Fibroblast of skin of abdomen (primary cell): ENCODE results near the gene UCP2. TPM values are rescaled to one million over a fixed set of nuclear protein-coding genes. Genes with fewer than 3 reads are reported as not detected.

ENCODE experiments used
- DNase-seq: peaks from one replicate; pipeline ENCODE4 v3.0.0-alpha.2; 2013
- polyA plus RNA-seq, 2 experiments: library from polyadenylated mRNA; unstranded; fragments of 120-200 nt; gene quantifications; one replicate each; pipeline ENCODE4 v1.2.1, GENCODE V29; 2013; ENCODE audit not compliant: insufficient read length in 2 of 2

The UCP2 gene, protein sequence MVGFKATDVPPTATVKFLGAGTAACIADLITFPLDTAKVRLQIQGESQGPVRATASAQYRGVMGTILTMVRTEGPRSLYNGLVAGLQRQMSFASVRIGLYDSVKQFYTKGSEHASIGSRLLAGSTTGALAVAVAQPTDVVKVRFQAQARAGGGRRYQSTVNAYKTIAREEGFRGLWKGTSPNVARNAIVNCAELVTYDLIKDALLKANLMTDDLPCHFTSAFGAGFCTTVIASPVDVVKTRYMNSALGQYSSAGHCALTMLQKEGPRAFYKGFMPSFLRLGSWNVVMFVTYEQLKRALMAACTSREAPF
- 8.1 TPM for polyA plus RNA-seq (2013, experiment 1 of 2; ENCODE audit: insufficient read length)
- polyA plus RNA-seq (2013, experiment 2 of 2; ENCODE audit: insufficient read length): 9.1 TPM

DNA sequence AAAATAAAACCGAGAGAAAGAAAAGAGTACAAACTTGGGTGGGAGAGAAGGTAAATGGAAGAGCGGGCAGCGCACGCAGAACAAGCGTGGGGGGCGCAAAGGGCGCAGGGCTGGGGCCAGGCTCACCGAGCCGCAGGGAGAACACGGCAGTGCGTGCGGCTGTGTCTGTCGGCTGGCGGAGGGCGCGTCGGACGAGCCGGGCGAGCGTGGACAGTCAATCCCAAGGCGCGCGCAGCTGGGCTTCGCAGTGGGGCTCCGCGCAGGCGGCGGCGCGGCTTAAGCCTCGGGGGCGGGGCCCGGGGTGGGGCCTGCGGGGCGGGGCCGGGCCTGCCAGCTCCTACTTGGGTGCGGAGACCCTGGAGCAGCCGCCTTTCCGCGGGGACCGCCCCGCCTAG is at the start of gene UCP2:
UCP2 (minus strand) TSS at position 249 of the 395 bp plus-strand sequence. CDS start 4,465 bp downstream, outside the sequence.
- peak; percentile 61 for DNase-seq

DNA sequence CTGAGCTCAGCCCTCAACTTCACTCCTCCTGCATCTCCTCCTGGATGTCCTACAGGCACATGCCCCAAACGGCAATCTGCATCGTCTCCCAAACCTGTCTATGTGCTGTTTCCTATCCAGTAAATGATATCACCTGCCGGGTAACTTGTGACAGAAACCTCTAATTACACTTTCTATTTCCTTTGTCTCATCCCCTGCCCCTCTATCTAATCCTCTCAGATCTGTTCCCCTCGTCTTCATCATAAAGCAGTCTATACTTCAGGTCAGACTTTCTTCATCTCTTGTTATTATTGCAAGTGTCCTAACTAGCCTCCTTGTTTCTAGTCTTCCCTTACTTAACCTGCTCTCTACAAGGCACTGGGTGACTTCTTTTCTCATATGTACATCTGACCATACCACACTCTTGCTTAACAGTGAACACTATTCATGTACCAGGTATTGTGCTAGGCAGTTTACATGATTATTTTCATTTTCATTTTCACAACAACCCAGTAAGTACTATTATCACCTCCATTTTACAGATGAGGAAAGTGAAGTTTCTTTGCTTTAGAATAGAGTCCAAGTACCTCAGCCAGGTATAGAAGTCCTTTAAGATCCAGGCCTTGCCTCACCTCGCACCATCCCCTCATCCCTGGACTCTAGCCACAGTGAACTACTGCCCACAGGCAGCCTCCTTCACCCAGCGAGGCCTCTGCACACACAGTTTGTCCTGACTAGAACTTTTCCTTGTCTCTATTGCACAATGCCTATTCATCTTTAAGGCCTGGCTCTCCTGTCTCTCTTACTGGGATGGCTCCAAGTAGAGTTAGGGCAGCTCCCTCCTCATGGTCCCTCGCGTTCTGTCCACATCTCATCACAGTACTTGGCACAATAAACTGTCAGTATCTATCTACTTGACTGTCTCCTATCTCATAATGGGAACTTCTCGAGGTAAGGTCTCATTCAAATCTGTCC is 48.4 kb upstream of the UCP2 start:
- no peak for DNase-seq

DNA sequence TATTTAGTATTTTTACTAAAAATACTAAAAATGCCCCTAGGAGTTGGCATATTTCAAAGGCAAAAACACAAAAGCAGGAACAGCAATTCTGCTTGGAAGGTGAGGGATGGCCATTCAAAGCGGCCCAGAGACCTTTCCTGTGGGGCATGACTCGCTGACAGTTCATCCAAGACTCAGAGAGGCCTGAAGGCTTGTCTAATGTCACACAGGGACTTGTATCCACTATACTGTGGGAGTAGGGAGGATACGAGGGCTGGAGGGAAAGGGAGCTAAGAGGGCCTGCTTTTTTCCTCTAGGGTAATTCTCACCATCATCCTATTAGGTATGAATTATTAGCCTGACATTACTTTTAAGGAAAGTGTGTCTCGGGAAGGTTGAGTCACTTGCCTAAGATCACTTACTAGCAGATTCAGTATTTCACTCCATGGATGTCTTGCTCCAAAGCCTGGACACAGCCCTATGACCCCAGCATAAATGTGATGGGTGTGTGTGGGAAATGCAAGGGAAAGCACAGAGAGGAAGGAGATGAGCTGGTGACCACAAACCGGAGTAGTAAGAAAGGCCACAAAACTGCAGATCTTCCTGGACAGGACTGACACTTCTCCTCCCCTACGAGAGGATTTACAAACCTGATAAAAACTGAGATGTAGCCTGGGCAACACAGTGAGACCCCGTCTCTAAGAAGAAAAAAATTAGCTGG is 43.0 kb upstream of the UCP2 start:
- peak; percentile 8 for DNase-seq

DNA sequence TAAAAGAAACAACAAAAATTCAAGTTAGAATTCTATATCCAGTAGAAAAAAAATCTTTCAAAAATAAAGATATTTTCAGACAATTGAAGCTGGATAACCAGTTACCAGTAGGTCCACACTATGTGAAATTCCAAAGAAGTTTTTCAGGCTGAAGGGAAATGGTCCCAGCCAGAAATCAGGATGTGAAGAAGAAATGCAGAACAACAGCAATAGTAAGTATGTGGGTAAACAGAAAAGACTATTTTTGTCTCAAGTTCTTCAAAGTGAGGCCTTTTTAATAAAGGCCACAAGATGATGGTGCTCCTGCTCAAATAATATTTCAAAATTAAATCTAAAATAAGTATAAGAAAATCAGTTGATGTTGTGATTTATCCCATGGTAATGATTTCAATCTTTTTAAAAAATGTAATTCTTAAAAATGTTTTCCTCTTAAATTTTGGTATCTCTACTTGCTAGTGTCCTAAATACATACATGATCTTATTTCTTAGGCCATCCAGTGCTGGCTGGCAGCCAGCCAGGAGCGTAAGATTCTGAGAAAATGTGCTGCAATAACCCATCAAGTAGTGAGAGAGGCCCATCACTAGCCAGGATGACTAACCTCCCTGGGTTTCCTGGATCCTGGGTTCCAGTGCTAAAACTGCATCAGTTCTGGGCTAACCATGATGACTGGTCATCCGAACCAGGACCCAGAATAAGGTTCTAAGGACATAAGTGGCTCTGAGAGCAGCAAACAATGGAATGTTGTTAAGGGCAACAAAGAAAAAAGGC is 41.8 kb upstream of the UCP2 start:
- peak; percentile 83 for DNase-seq

DNA sequence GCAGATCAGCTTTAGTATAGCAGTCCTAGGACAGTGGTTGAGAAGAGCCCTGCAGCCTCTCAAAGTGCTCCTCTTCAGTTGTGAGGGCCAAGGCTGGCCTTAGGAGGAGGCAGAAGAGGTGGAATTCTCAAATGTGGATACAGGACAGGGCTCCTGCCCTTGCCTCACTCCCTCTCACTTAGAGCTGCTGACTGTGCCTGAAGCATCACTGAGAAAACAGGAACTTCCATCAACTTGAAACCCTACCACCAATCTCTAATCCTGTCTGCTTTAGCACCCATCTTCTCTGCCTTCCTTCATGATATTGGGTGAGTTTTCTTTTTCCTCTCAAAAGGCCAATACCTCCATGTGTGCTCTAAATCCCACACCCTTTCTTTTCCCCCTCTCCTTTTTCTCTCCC is 40.6 kb upstream of the UCP2 start:
- no peak for DNase-seq

DNA sequence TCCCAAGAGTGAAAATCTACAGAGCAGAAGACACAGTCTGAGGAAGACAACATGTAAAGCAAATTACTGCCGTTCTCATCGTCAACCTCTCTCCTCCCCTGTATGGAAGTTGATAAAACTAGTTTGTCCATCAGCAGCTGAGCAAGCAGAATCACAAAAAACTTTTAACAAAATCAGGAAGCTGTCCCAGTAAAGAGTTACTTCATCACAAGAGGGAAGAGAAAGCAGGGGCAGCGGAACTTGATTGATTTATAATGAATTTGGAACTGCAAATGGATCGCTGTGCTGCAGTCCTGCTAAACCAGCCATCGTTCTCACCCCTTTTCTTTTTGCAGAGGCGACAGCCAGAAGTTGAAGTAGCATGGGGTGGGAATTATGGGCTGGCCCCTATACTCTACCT is 39.9 kb upstream of the UCP2 start:
- DNase-seq: no peak

DNA sequence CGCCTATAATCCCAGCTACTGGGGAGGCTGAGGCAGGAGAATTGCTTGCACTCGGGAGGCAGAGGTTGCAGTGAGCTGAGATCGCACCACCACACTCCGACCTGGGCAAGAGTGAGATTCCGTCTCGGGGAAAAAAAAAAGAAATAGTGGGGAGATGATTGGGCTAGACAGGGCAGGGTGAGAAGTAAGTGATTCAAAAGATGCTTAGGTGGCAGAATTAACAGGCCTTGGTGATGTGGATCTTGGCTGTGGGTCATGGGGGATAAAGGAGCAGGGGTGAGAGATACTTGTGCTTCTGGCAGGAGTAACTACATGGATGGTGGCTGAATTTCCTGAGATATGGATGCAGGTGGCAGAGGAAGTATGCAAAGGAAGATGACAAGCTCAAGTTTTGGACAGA is 39.4 kb upstream of the UCP2 start:
- DNase-seq: no peak

DNA sequence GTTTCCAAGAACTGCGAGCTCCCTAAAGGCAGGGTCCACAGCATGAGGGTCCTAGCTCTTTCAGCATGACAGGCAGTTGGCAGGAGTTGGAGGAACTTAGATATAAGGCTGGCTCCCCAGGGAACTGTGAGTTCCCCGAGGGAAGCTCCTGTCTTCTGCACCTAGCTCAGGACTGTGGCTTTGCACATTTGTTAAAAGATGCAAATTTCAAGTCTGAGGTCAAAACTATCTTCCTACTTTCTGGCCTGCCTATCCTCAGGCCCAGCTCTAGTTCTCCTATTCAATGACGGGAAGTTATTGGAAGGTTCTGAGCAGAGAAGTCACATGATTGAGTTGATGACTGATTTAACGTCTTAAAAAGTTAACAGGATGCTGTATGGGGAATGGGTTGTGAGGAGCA is 37.9 kb upstream of the UCP2 start:
- DNase-seq: no peak

DNA sequence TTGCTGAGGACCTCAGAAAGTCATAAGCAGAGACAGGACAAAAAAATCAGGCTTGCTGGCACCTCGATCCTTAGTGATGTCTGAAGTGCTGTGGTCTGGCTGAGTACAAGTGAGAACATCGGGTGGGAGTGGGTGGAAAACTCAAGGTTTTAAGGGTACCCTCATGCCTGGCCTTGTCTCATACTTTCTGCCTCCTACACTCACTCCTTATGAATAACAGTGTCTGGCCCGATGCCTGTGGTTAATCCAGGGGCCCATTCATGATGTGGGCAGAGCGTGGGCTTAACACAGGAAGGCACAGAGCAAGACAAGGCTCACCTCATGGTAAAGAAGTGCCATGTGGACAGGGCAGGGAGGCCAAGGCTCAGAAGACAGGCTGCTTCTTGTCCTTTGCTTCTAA is 37.2 kb upstream of the UCP2 start:
- no peak for DNase-seq

DNA sequence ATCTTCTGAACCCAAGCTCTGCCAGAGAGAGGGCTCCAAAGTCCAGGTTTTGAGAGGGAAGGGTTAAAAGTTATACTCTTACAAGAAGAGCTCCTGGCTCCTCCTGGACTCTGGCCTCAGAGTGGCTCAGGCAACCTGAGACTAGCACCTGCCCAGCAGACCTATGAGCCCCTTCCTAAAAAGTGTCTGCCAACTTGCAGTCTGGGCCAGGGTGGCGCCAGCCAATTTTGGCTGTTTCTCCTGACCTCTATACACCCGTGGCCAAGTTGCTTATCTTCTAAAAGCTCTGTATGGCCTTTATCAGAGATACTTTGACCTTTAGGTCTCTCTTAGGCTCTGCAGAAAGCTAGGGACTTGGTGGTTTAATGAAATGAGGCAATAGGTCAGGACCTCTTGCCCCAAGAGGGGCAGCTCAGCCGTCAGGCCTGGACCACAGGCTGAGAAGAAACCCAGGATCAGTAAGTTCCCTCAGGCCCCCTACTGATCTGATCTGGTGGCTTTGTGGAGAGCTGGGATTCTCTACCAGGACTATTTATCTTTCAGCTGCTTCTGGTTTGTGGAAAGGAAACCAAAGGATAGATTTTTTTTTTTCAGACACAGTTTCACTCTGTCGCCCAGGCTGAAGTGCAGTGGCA is 36.6 kb upstream of the UCP2 start:
- DNase-seq: no peak

DNA sequence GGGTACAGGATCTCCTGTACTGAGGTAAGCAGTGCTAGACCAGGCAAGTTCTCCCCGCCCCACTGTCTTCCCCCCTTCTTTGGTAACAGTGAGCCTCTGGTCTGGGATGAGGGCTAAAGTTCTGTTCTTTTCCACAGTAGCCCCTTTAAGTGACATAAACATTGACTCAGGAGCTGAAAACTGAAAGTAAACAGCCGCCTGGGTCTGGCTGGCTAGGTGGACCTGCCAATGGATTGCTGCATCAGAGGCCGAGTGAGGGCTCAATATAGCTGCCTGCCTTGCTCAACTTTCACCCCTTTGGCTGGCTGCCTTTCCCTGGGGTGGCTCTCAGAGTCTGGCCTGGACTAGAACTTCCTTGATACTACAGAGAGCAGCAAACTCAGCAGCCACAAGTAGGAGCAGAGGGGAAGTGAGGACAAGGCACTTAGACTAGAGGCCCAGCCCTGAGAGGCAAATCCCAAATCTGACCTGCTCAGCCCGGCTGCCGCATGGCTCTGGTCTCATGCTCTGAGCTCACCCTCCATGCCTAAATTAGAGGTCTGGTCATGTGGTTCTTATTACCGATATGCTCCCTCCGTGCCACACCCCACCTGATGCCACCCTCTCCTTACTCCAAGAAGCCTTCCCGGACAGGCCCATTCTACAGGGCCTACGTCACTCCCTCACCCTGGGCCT is 35.8 kb upstream of the UCP2 start:
- DNase-seq: peak; percentile 15

DNA sequence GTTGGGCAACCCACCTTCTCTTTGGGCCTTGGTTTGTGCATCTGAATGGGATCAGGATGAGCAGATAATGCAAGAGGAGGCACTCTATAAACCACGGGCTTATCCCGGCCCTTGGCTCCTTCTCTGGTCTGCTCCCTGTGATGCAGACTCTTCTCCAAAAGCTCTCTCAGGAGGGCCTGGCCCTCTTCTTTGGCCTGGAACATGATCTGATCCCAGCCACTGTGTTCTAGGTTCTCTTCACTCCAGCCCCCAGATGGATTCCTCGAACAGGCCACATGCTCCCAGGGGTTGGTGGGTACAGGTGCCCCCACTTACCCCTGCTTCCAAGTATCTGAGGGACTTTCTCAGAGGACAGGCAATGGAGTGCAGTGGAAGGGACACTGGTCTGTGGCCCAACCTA is 35.0 kb upstream of the UCP2 start:
- DNase-seq: no peak

DNA sequence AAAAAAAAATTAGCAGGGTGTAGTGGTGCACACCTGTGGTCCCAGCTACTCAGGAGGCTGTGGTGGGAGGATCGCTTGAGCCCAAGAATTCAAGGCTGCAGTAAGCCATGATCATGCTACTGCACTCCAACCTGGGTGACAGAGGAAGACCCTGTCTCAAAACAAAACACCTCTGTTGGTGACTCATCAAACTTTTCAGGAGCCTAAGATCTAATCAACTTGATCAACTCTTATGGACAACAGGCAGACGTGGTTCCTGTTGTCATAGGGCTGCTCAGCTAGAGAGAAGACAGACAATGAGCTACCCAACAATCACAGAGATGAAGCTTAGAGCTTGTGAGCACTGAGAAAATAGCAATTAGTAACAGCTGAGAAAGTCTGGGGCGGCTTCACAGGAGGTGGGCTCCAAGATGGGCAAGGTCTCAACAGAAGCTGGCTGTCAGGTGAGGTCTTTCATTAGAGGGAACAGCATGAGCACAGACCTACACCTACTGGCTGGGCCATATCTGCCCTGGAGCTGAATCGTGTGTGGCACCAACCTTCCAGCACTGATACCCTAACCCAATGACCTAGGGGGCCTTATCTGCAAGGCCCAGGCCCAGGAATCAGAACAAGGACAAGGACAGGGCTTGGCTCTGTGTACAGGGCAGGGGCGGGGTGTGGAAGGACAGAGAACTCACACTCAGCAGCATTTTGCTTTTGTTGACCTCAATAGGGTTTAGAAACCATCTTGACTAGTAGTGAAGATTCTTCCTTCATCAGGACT is 33.5 kb upstream of the UCP2 start:
- DNase-seq: no peak

DNA sequence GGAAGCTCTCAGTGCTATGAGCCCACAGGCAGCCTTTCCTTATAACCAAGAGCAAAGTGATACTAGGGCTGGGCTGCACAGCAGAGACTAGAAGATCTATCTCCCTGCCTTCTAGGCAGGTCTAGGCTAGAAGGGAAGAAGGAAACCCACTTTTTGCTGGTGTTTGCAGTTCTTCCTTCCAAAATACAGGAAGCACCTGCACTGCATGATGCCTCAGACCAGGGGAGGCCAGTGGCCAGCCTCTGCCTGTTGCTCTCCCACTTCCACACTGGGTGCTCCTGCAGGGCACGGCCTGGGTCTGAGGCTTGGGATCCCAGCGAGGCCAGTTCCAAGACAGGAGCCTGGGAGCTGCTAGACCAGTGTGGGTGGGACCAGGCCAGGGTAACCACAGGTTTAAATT is 32.2 kb upstream of the UCP2 start:
- DNase-seq: no peak

DNA sequence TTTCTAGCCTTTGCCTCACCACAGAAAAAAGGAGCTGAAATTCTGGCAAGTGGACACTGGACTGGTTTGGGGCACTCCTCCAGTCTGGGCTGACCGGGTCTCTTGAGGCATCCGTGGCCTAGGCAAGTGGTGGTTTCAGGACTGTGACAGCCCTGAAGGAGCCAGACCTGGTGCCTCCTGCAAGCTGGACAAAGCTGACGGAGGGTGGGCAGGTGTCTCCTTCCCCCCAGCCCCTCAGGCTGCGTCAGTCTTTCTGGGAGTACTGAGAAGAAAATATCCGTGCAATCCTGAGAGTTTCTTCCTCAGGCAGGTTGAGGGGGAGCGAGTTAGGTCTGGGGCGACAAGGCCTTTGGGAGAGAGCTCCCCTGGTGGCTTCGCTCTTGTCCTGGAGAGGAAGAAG is 30.5 kb upstream of the UCP2 start:
- DNase-seq: no peak

DNA sequence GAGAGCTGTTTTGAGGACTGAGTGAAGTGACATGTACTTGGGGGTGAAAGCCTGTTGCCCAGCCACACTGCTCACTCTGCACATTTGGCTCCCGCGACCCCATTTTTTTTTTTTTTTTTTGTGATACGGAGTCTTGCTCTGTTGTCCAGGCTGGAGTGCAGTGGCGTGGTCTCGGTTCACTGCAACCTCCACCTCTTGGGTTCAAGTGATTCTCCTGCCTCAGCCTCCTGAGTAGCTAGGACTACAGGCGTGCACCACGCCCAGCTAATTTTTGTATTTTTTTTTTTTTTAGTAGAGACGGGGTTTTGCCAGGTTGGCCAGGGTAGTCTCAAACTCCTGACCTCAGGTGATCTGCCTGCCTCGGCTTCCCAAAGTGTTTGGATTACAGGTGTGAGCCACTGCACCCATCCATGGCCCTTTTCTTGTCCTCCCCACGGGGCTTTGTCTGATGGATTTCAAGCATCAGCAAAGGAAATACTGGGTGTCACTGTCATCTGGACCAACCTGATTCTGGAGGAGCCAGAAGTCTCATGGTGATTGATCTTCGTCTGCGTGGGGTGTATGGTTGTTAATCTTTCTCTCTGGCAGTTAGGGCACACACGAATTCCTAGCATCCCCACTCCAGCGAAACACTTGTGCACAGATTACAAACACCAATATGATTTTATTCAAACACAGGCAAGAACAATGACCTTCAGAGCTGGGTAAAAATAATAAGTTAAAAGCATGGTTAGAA is 29.6 kb upstream of the UCP2 start:
- DNase-seq: no peak

DNA sequence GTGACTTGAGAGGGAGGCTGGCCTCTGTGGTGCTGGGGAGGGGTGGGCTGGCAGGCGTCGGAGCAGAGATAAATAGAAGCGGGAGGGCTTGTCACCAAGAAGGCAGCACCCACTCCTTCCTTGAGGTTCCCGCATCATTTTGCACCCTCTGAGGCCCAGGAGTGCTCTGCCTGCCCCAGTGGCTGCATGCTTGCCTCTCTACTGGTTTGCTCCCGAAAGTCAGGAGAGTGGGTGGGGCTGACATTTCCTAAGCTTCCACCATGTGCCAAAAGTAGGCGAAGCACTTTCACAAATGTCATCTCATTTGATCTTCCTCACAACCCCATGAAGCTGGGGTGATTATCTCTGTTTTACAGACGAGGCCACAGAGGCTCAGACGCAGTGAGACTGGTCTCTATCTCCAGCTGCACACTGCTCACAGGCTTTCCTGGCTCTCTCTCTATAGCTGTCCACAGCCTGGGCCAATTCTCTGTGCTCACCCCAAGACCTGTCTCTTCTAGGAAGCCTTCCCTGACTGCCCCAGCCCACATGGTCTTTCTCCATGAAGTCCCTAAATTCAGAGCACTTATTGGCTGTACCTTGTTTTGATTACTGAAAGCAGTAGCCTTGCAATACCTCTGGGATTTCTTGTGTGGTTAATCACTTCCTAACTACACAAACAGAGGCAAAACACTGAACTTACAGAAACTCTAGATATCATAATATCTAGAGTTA is 28.9 kb upstream of the UCP2 start:
- no peak for DNase-seq

DNA sequence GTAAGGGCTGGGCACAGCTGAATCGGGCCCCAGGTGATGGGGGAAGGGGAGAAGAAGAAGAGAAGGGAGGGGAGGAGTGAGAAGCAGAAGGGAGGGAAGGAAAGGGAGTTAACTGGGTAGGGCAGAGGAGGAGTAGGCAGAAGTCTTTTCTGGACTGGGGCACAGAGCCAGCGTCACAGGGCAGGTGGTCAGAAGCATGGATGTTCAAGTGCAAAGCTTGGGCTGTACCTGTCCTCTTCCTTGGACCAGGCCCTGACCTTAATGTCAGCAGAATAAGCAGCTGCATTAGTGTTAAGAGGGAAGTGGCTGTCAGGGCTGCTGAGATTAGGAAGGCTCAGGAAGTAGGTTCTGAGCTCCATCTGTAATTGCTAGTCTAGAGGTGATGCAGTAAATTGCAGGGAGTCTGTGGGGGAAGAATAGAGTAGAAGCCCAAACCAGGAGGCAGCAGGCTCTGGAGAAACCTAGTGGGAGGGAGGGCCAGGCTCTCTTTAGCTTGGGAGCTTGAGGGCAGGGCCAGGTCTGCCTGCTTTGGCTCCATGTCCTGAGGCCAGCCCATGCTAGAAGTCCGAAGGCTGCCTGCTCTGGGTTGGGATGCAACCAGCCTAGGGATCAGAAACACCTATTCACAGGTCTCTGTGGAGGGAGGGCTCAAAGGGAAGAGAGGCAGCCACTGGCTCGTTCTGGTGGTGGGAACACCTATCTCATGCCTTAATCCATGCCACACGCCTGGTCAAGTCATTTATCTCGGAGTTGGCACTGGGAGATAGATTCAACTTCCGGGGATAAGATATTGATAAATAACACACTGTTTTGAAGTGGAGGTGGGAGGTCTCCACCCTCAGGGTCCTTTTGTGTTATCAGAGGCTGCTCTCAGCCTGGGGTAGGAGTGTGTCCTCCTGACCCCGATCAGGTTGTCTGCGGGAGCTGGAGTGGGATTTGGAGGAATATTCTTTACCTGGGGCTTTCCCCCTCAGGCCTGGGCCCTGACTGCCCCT is 28.0 kb upstream of the UCP2 start:
- no peak for DNase-seq
